Tibial nerve (tissue), 4 donors: ENCODE results near the gene AFF3.

Experiments used
- CTCF ChIP-seq, 5 experiments: fragments of 200-600 bp in 3 of 5; fragments of 450-650 bp in 2 of 5; sonication (generic) in 3 of 5; IDR thresholded peaks; one replicate each; pipeline ENCODE4 v1.5.1; 2016 to 2019; ENCODE audit warnings: antibody characterized with exemption in 5 of 5, mild to moderate bottlenecking in 3 of 5, moderate library complexity in 2 of 5
- EP300 ChIP-seq, 2 donors: sonication (generic); formaldehyde crosslinking; IDR thresholded peaks; one replicate each; pipeline ENCODE4 v1.6.1; 2017; ENCODE audit warnings: antibody characterized with exemption in 2 of 2, mild to moderate bottlenecking in 1 of 2
- POLR2A ChIP-seq, 2 donors: fragments of 450-650 bp; IDR thresholded peaks; one replicate each; pipeline ENCODE4 v1.6.1; 2017; ENCODE audit warnings: antibody characterized with exemption in 2 of 2, mild to moderate bottlenecking in 2 of 2, moderate library complexity in 2 of 2

- TF ChIP-seq CTCF (IDR thresholded peaks at IDR 0.05) (no peak), POLR2A (IDR thresholded peaks at IDR 0.05) (no peak), EP300 (IDR thresholded peaks at IDR 0.05) (no peak)
These were observed 399.2 kb downstream of the AFF3 start for GRCh38 chr2:99743146-99743545.
